Measurements from ENCODE around the gene NANS. TPM values are rescaled to one million over a fixed set of nuclear protein-coding genes. Genes with fewer than 3 reads are reported as not detected.
"Not testable (repeated sequence)": the region's sequence is repeated elsewhere in the genome, so short reads cannot be mapped to it uniquely, and the experiment has no call there.

The NANS gene
- total RNA-seq, 1 experiment from 2014 or later: 57.9 TPM

DNA sequence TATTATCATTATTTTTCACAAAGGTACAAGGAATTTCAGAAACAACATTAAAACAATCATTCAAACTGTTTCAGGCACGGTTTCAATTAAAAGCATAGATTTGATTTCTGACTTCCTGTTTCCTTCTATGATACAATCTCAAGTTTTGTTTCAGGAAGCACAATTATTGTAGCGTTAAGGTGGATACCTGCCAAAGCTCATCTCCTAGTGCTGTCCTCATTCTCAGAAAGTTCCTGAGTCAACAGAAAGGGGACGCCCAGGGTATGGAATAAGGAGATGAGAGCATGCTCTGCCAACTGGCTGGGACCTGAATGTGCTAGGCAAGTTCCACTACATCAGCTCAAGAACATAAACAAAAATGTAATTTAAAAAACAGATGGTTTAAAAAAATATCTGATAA lies 64.5 kb downstream of the NANS start:
- Mint-ChIP-seq H3K4me1 (peaks cover 19% of the 10 kb centered on the region), H3K36me3 (peaks cover 11% of the 10 kb centered on the region), H3K9me3 (no peaks in the 10 kb centered on the region), H3K4me3 (no peak overlapping the region), H3K27me3 (ENCODE audit: low read depth) (peaks cover 20% of the 10 kb centered on the region), H3K27ac (no peak overlapping the region)
- no peak for ATAC-seq
- DNase-seq (ENCODE audit: low spot score): no peak
- TF ChIP-seq, protein P1, sequence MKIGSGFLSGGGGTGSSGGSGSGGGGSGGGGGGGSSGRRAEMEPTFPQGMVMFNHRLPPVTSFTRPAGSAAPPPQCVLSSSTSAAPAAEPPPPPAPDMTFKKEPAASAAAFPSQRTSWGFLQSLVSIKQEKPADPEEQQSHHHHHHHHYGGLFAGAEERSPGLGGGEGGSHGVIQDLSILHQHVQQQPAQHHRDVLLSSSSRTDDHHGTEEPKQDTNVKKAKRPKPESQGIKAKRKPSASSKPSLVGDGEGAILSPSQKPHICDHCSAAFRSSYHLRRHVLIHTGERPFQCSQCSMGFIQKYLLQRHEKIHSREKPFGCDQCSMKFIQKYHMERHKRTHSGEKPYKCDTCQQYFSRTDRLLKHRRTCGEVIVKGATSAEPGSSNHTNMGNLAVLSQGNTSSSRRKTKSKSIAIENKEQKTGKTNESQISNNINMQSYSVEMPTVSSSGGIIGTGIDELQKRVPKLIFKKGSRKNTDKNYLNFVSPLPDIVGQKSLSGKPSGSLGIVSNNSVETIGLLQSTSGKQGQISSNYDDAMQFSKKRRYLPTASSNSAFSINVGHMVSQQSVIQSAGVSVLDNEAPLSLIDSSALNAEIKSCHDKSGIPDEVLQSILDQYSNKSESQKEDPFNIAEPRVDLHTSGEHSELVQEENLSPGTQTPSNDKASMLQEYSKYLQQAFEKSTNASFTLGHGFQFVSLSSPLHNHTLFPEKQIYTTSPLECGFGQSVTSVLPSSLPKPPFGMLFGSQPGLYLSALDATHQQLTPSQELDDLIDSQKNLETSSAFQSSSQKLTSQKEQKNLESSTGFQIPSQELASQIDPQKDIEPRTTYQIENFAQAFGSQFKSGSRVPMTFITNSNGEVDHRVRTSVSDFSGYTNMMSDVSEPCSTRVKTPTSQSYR (CRISPR knock-in tag; IDR thresholded peaks at IDR 0.05): no peak
- TF ChIP-seq, protein P2, sequence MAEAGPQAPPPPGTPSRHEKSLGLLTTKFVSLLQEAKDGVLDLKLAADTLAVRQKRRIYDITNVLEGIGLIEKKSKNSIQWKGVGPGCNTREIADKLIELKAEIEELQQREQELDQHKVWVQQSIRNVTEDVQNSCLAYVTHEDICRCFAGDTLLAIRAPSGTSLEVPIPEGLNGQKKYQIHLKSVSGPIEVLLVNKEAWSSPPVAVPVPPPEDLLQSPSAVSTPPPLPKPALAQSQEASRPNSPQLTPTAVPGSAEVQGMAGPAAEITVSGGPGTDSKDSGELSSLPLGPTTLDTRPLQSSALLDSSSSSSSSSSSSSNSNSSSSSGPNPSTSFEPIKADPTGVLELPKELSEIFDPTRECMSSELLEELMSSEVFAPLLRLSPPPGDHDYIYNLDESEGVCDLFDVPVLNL (CRISPR knock-in tag; IDR thresholded peaks at IDR 0.05; ENCODE audit: borderline replicate concordance, low read depth): no peak
- TF ChIP-seq ZNF138 (CRISPR knock-in tag; conservative IDR thresholded peaks at IDR 0.05): no peak
- no peak for TF ChIP-seq NFE2L1 (CRISPR knock-in tag; IDR thresholded peaks at IDR 0.05)
- POLR2A ChIA-PET: no interaction called here
- CTCF ChIA-PET: interaction anchor here (0.7 to 1.1 kb wide), 5 partner anchors 47 to 142 kb away, joined by 3 read pairs; partner anchors contain the start of gene CORO2A

DNA sequence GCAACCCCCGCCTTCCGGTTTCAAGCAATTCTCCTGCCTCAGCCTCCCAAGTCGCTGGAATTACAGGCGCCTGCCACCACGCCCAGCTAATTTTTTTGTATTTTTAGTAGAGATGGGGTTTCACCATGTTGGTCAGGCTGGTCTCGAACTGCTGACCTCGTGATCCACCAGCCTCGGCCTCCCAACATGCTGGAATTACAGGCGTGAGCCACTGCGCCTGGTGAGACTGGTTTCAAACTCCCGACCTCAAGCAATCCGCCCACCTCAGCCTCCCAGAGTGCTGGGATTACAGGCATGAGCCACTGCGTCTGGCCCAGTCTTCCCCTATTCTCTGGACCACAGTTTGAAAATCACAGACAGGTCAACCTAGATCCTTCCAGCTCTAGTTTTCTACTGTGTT lies 67.6 kb downstream of the NANS start:
- H3K9me3 Mint-ChIP-seq; DNase-seq (ENCODE audit: low spot score); ATAC-seq; POLR2A ChIA-PET; H3K27ac Mint-ChIP-seq; H3K4me1 Mint-ChIP-seq; CTCF ChIA-PET; H3K4me3 Mint-ChIP-seq: not testable (repeated sequence)
- Mint-ChIP-seq H3K36me3 (peaks cover 26% of the 10 kb centered on the region), H3K27me3 (ENCODE audit: low read depth) (peaks cover 12% of the 10 kb centered on the region)

DNA sequence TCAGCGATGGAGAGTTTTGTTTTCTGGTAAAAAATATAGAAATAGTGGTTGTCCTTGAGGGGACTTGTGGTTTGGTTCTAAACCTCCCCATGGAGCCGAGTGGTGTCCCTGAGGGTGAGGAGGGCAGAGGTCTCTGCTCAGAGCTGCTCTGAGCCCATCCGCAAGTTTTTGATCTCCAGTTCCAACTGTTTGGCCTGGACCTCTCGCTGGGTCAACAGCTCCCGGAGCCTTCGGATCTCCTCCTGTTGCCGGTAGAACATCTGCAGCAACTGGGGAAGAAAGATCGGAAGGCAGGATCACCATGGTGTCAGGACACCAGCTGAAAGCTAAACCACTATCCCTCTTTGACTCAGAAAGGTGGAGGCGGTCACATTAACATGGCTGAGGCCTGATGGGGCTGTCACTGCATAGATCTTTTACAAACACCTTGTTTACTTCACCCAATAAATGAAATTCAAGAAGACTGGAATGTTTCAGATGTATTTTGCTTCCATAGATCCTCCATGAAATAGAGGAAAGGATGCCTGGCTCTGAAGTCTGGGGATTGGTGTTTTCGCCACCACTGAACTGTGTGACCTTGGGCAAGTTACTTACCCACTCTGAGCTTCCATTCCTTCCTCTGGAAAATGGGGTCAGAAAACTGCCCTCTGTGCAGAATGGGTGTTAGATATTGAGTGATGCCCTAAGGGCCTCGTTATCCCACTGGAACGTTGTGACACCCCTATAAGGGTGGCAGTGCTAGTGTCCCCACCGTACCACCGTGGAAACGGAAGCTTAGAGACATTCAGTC lies 68.3 kb downstream of the NANS start:
- no peak overlapping the region for H3K4me3 Mint-ChIP-seq
- H3K36me3 Mint-ChIP-seq: peaks cover 33% of the 10 kb centered on the region
- H3K4me1 Mint-ChIP-seq: peaks cover 10% of the 10 kb centered on the region
- DNase-seq (ENCODE audit: low spot score) (no peak), ATAC-seq (no peak)
- no peaks in the 10 kb centered on the region for H3K9me3 Mint-ChIP-seq
- POLR2A ChIA-PET: no interaction called here
- CTCF ChIA-PET: no interaction called here
- H3K27me3 Mint-ChIP-seq (ENCODE audit: low read depth): peaks cover 6% of the 10 kb centered on the region; the same call in 1 of the 2 replicates
- no peak overlapping the region for H3K27ac Mint-ChIP-seq
- TF ChIP-seq, protein P3, sequence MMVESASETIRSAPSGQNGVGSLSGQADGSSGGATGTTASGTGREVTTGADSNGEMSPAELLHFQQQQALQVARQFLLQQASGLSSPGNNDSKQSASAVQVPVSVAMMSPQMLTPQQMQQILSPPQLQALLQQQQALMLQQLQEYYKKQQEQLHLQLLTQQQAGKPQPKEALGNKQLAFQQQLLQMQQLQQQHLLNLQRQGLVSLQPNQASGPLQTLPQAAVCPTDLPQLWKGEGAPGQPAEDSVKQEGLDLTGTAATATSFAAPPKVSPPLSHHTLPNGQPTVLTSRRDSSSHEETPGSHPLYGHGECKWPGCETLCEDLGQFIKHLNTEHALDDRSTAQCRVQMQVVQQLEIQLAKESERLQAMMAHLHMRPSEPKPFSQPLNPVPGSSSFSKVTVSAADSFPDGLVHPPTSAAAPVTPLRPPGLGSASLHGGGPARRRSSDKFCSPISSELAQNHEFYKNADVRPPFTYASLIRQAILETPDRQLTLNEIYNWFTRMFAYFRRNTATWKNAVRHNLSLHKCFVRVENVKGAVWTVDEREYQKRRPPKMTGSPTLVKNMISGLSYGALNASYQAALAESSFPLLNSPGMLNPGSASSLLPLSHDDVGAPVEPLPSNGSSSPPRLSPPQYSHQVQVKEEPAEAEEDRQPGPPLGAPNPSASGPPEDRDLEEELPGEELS (CRISPR knock-in tag; IDR thresholded peaks at IDR 0.05): no peak
- TF ChIP-seq, protein P4, sequence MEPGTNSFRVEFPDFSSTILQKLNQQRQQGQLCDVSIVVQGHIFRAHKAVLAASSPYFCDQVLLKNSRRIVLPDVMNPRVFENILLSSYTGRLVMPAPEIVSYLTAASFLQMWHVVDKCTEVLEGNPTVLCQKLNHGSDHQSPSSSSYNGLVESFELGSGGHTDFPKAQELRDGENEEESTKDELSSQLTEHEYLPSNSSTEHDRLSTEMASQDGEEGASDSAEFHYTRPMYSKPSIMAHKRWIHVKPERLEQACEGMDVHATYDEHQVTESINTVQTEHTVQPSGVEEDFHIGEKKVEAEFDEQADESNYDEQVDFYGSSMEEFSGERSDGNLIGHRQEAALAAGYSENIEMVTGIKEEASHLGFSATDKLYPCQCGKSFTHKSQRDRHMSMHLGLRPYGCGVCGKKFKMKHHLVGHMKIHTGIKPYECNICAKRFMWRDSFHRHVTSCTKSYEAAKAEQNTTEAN (CRISPR knock-in tag; IDR thresholded peaks at IDR 0.05): no peak
- TF ChIP-seq, protein P5, sequence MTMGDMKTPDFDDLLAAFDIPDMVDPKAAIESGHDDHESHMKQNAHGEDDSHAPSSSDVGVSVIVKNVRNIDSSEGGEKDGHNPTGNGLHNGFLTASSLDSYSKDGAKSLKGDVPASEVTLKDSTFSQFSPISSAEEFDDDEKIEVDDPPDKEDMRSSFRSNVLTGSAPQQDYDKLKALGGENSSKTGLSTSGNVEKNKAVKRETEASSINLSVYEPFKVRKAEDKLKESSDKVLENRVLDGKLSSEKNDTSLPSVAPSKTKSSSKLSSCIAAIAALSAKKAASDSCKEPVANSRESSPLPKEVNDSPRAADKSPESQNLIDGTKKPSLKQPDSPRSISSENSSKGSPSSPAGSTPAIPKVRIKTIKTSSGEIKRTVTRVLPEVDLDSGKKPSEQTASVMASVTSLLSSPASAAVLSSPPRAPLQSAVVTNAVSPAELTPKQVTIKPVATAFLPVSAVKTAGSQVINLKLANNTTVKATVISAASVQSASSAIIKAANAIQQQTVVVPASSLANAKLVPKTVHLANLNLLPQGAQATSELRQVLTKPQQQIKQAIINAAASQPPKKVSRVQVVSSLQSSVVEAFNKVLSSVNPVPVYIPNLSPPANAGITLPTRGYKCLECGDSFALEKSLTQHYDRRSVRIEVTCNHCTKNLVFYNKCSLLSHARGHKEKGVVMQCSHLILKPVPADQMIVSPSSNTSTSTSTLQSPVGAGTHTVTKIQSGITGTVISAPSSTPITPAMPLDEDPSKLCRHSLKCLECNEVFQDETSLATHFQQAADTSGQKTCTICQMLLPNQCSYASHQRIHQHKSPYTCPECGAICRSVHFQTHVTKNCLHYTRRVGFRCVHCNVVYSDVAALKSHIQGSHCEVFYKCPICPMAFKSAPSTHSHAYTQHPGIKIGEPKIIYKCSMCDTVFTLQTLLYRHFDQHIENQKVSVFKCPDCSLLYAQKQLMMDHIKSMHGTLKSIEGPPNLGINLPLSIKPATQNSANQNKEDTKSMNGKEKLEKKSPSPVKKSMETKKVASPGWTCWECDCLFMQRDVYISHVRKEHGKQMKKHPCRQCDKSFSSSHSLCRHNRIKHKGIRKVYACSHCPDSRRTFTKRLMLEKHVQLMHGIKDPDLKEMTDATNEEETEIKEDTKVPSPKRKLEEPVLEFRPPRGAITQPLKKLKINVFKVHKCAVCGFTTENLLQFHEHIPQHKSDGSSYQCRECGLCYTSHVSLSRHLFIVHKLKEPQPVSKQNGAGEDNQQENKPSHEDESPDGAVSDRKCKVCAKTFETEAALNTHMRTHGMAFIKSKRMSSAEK (CRISPR knock-in tag; IDR thresholded peaks at IDR 0.05; ENCODE audit: borderline replicate concordance): no peak
- no peak for TF ChIP-seq ZNF232 (CRISPR knock-in tag; IDR thresholded peaks at IDR 0.05)
- no peak for TF ChIP-seq MXD4 (CRISPR knock-in tag; IDR thresholded peaks at IDR 0.05; ENCODE audit: borderline replicate concordance)
- TF ChIP-seq NFYB (CRISPR knock-in tag; conservative IDR thresholded peaks at IDR 0.05; ENCODE audit: low read depth): no peak
- TF ChIP-seq, protein P6, sequence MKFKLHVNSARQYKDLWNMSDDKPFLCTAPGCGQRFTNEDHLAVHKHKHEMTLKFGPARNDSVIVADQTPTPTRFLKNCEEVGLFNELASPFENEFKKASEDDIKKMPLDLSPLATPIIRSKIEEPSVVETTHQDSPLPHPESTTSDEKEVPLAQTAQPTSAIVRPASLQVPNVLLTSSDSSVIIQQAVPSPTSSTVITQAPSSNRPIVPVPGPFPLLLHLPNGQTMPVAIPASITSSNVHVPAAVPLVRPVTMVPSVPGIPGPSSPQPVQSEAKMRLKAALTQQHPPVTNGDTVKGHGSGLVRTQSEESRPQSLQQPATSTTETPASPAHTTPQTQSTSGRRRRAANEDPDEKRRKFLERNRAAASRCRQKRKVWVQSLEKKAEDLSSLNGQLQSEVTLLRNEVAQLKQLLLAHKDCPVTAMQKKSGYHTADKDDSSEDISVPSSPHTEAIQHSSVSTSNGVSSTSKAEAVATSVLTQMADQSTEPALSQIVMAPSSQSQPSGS (CRISPR knock-in tag; IDR thresholded peaks at IDR 0.05; ENCODE audit: borderline replicate concordance, low read depth): no peak
- no peak for TF ChIP-seq ZNF423 (CRISPR knock-in tag; IDR thresholded peaks at IDR 0.05)
- TF ChIP-seq, protein P7, sequence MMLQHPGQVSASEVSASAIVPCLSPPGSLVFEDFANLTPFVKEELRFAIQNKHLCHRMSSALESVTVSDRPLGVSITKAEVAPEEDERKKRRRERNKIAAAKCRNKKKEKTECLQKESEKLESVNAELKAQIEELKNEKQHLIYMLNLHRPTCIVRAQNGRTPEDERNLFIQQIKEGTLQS (CRISPR knock-in tag; conservative IDR thresholded peaks at IDR 0.05): no peak
- TF ChIP-seq ZNF121 (CRISPR knock-in tag; IDR thresholded peaks at IDR 0.05): no peak
- no peak for TF ChIP-seq FOXJ3 (CRISPR knock-in tag; IDR thresholded peaks at IDR 0.05; ENCODE audit: borderline replicate concordance)
